Measurements from ENCODE around the gene PPP2R3A. TPM values are rescaled to one million over a fixed set of nuclear protein-coding genes. Genes with fewer than 3 reads are reported as not detected.

The PPP2R3A gene
- total and polyA plus RNA-seq, 2 of the 13 experiments (the other 11 are each of a cell fraction or from before 2014, with no cell fraction given) = 0.07 to 0.12 TPM

GRCh38 chr3:136196401-136197158 lies 231.1 kb downstream of the PPP2R3A start (continued):
- TF ChIP-seq ARID5B (CRISPR knock-in tag; IDR thresholded peaks at IDR 0.05) (peak; percentile 83), ZNF574 (CRISPR knock-in tag; IDR thresholded peaks at IDR 0.05) (peak; percentile 84), ASH2L (IDR thresholded peaks at IDR 0.05; ENCODE audit: insufficient read length, low read depth, low read length) (peak; percentile 93), THAP9 (CRISPR knock-in tag; IDR thresholded peaks at IDR 0.05; ENCODE audit: borderline replicate concordance) (peak; percentile 97), PRPF4 (IDR thresholded peaks at IDR 0.05; ENCODE audit: low read depth, low read length, poor library complexity, severe bottlenecking) (peak; percentile 24), CEBPG (CRISPR knock-in tag; IDR thresholded peaks at IDR 0.05) (peak; percentile 74), CSRNP1 (CRISPR knock-in tag; IDR thresholded peaks at IDR 0.05) (peak; percentile 98), TMF1 (CRISPR knock-in tag; IDR thresholded peaks at IDR 0.05; ENCODE audit: low read depth) (peak; percentile 97), ZNF577 (CRISPR knock-in tag; IDR thresholded peaks at IDR 0.05; ENCODE audit: borderline replicate concordance, low read depth) (no peak), MXD3 (CRISPR knock-in tag; IDR thresholded peaks at IDR 0.05) (peak; percentile 96)

Data from HepG2 (cell line).